Panc1 (cell line): ENCODE data around the gene NEK6. TPM values are rescaled to one million over a fixed set of nuclear protein-coding genes. Genes with fewer than 3 reads are reported as not detected.

Experiments
- ATAC-seq: fragments of 200-7000 bp; cut with Tn5 transposase; 2 replicates; pipeline ENCODE4 v1.9.1; 2020; ENCODE audit warnings: mild to moderate bottlenecking, moderate library complexity
- BruUV-seq: library from RNA; stranded (reverse); fragments of 400-500 nt; replicated peaks from 2 replicates; lab custom pipeline; 2021; lab: Mats Ljungman, UMichigan
- CTCF ChIA-PET: fragments of 300-600 bp; sonication (Branson Sonifier 250); formaldehyde crosslinking; loops from one replicate; lab custom pipeline; 2022; ENCODE audit warnings: antibody characterized with exemption; lab: Charles Lee
- POLR2A ChIA-PET: fragments of 300-600 bp; sonication (Branson Sonifier 250); formaldehyde crosslinking; loops from one replicate; lab custom pipeline; 2022; ENCODE audit warnings: antibody characterized with exemption; lab: Charles Lee
- DNase-seq: peaks from one replicate; pipeline ENCODE4 v3.0.0-alpha.2; 2010; ENCODE audit warnings: low read depth, low spot score
- H3K27ac ChIP-seq: 2 replicates; pipeline ENCODE4 v1.5.1; 2011; ENCODE audit warnings: mild to moderate bottlenecking, low read length, inconsistent platforms
- H3K27me3 ChIP-seq: fragments of 200-500 bp; sonication (Bioruptor generic); 2 replicates; pipeline ENCODE4 v1.6.0; 2014; ENCODE audit warnings: low read length, inconsistent platforms; ENCODE audit not compliant: control insufficient read depth, insufficient read depth
- H3K36me3 ChIP-seq: fragments of 200-500 bp; sonication (Bioruptor generic); 2 replicates; pipeline ENCODE4 v1.5.1; 2014; ENCODE audit warnings: inconsistent platforms, mild to moderate bottlenecking, low read length, moderate library complexity; ENCODE audit not compliant: control insufficient read depth, insufficient read depth
- H3K4me1 ChIP-seq: 2 replicates; pipeline ENCODE4 v1.5.1; 2011; ENCODE audit warnings: inconsistent platforms, mild to moderate bottlenecking, low read length, moderate library complexity; ENCODE audit not compliant: control insufficient read depth, insufficient read depth
- H3K4me3 ChIP-seq, 2 experiments: 2 replicates each; pipeline ENCODE4 v1.5.1; 2011 to 2012; ENCODE audit warnings: low read depth in 2 of 2, low read length in 2 of 2, mild to moderate bottlenecking in 2 of 2, inconsistent platforms in 1 of 2, moderate library complexity in 1 of 2
- H3K9me3 ChIP-seq: fragments of 200-500 bp; sonication (Bioruptor generic); 2 replicates; pipeline ENCODE4 v1.5.1; 2014; ENCODE audit warnings: low read depth, mild to moderate bottlenecking, inconsistent platforms, low read length, moderate library complexity; ENCODE audit not compliant: control insufficient read depth, insufficient read depth
- CTCF ChIP-seq: fragments of 450-650 bp; IDR thresholded peaks from 2 replicates; pipeline ENCODE4 v1.5.1; 2017; ENCODE audit warnings: mild to moderate bottlenecking
- POLR2AphosphoS5 ChIP-seq: IDR thresholded peaks from 2 replicates; pipeline ENCODE4 v1.6.1; 2012; ENCODE audit warnings: mild to moderate bottlenecking, low read depth, low read length, moderate library complexity
- REST ChIP-seq, 2 experiments: IDR thresholded peaks; 2 replicates each; pipeline ENCODE4 v1.6.1; 2011 to 2012; ENCODE audit warnings: low read depth in 2 of 2, control low read depth in 1 of 2, low read length in 1 of 2, mild to moderate bottlenecking in 1 of 2, moderate library complexity in 1 of 2; ENCODE audit not compliant: insufficient read depth in 1 of 2
- SIN3A ChIP-seq: IDR thresholded peaks from 2 replicates; pipeline ENCODE4 v1.6.1; 2012; ENCODE audit warnings: low read depth, mild to moderate bottlenecking, low read length, moderate library complexity, borderline replicate concordance; ENCODE audit not compliant: insufficient read depth
- TCF7L2 ChIP-seq: IDR thresholded peaks from 2 replicates; pipeline ENCODE4 v1.6.1; 2011; ENCODE audit warnings: mild to moderate bottlenecking, low read depth, low read length, inconsistent platforms
- in situ Hi-C: cut with HindIII; loops from 2 replicates; pipeline ENCODE4 v1.10.0; 2016; ENCODE audit warnings: low sequenced_read_pairs, low pct_unique_long_range_greater_than_20kb
- intact Hi-C: fragments of 100-400 bp; cut with micrococcal nuclease; formaldehyde crosslinking; loops from one replicate; pipeline ENCODE4 v1.10.0; 2022; ENCODE audit not compliant: unreplicated experiment
- total RNA-seq: library from RNA; stranded (reverse); gene quantifications from one replicate; pipeline ENCODE4 v1.2.1, GENCODE V29; 2021; ENCODE audit not compliant: unreplicated experiment

NEK6 gene
- total RNA-seq, 1 experiment from 2014 or later: 56.3 TPM

GRCh38 chr9:124270504-124271335 lies 13.0 kb downstream of the NEK6 start:
- no peak for TF ChIP-seq SIN3A
- TF ChIP-seq CTCF: no peak
- TF ChIP-seq TCF7L2: no peak
- TF ChIP-seq POLR2AphosphoS5: no peak
- no peak for TF ChIP-seq REST (IDR thresholded peaks at IDR 0.05; ENCODE audit: insufficient read depth in 1 of 2, low read depth in 2 of 2, low read length in 1 of 2)
- ChIA-PET POLR2A (no interaction called here), CTCF (interaction anchor here (0.7 kb wide), 1 partner anchor 75 kb away, joined by 3 read pairs; no protein-coding TSS in a partner anchor)
- in situ Hi-C loops: no loop called here
- H3K9me3 ChIP-seq: no peaks in the 10 kb centered on the region
- BruUV-seq: no TSS peak
- peak overlapping the region; percentile 57; the same call in 1 of the 2 replicates for H3K27ac ChIP-seq
- no peak for ATAC-seq
- H3K36me3 ChIP-seq: no peaks in the 10 kb centered on the region
- no peaks in the 10 kb centered on the region for H3K27me3 ChIP-seq
- H3K4me3 ChIP-seq: no peak overlapping the region
- no peak for DNase-seq
- intact Hi-C loops: no loop called here
- H3K4me1 ChIP-seq: peaks cover 73% of the 10 kb centered on the region

DNA sequence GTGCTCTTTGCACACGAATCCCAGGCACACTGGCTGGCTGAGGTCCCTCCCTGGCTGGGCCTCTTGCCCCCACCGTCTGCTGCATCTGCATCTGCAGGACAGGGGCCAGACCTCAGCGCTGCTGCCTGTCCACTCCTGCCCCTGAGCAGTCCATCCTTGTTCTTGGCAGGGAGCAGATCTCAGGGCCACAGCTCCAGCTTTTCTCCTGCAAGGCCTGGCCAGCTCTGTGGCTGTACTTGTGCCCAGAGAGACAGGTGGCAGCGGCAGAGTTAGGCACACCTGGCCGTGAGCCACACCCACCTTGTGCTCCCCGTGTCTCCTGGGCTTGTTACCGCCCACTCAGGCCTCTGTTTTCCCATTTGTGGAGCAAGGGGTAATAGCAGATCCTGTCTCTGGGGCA lies 13.9 kb downstream of the NEK6 start:
- H3K36me3 ChIP-seq: no peaks in the 10 kb centered on the region
- POLR2A ChIA-PET: no interaction called here
- CTCF ChIA-PET: no interaction called here
- TF ChIP-seq TCF7L2: no peak
- no peak for TF ChIP-seq CTCF
- TF ChIP-seq SIN3A: no peak
- TF ChIP-seq POLR2AphosphoS5: no peak
- TF ChIP-seq REST (IDR thresholded peaks at IDR 0.05; ENCODE audit: insufficient read depth in 1 of 2, low read depth in 2 of 2, low read length in 1 of 2): no peak
- in situ Hi-C loops (no loop called here), intact Hi-C loops (no loop called here)
- H3K9me3 ChIP-seq: no peaks in the 10 kb centered on the region
- no peak overlapping the region for H3K27ac ChIP-seq
- ATAC-seq: no peak
- DNase-seq: no peak
- H3K4me3 ChIP-seq: no peak overlapping the region
- peaks cover 64% of the 10 kb centered on the region for H3K4me1 ChIP-seq
- BruUV-seq: no TSS peak
- no peaks in the 10 kb centered on the region for H3K27me3 ChIP-seq
